ENCODE data around the gene HES7. TPM values are rescaled to one million over a fixed set of nuclear protein-coding genes. Genes with fewer than 3 reads are reported as not detected.

HES7 gene
- total and polyA plus RNA-seq, 9 donors, result 0.11 to 0.97 (median 0.74) TPM; not detected in 2

DNA sequence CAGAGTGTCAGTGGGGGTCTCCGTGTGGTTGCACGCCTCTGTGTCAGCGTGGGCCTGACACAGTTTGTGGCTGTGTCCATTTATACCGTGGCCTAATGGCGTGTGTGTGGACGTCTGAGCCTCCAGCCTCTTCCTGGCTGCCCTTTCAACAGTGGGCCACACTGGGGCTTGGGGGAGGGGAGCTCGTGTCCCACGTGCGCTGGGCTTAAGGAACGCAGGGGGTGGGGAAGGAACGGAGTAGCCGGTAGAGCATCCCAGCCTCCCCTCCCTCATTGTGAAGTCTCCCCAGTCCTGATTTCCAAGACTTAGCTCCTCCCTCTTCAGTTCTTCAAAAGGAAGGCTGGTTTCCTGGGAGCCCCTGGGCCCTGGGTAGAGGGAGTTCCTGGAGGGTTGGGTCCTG is 9.5 kb upstream of the HES7 start:
- Histone ChIP-seq H3K4me3 (no peak overlapping the region), H3K9me3 (no peaks in the 10 kb centered on the region), H3K27ac (no peak overlapping the region), H3K36me3 (no peaks in the 10 kb centered on the region), H3K27me3 (no peaks in the 10 kb centered on the region), H3K4me1 (ENCODE audit: insufficient read depth) (no peaks in the 10 kb centered on the region)
- intact Hi-C loops (cut with DNase I), result no loop called here
- TF ChIP-seq, protein P1, sequence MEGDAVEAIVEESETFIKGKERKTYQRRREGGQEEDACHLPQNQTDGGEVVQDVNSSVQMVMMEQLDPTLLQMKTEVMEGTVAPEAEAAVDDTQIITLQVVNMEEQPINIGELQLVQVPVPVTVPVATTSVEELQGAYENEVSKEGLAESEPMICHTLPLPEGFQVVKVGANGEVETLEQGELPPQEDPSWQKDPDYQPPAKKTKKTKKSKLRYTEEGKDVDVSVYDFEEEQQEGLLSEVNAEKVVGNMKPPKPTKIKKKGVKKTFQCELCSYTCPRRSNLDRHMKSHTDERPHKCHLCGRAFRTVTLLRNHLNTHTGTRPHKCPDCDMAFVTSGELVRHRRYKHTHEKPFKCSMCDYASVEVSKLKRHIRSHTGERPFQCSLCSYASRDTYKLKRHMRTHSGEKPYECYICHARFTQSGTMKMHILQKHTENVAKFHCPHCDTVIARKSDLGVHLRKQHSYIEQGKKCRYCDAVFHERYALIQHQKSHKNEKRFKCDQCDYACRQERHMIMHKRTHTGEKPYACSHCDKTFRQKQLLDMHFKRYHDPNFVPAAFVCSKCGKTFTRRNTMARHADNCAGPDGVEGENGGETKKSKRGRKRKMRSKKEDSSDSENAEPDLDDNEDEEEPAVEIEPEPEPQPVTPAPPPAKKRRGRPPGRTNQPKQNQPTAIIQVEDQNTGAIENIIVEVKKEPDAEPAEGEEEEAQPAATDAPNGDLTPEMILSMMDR (IDR thresholded peaks at IDR 0.05), result no peak
- TF ChIP-seq EP300 (IDR thresholded peaks at IDR 0.05) (no peak), POLR2A (IDR thresholded peaks at IDR 0.05) (no peak)
- WGBS, 3 donors, result 51 to 58% (median 55%) methylated on average over 12 of the region's 12 CpGs
- DNase-seq, result peak in 1 of 5 donors; percentile 11

DNA sequence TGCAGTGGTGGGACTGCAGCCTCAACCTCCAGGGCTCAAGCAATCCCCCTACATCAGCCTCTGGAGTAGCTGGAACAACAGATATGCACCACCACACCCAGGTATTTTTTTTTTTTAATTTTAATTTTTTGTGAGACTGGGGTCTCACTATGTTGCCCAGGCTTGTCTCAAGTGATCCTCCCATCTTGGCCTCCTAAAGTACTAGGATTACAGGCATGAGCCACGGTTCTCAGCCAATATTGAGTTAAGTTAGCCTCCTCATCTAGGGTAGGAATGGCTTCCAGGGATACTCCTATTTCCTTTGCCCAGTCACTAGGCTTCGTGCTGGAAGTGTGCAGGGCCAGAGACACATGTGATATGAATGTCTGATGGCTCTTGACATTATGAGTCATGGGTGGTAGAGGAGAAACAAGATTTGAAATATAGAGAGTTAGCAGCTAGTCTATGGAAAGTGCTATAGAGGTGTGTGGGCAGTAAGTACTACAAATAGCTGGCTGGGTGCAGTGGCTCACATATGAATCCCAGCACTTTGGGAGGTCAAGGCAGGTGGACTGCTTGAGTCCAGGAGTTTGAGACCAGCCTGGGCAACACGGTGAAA is 8.0 kb upstream of the HES7 start:
- no peak for DNase-seq
- WGBS, 3 donors, result 62 to 71% (median 63%) methylated on average over 3 of the region's 3 CpGs

DNA sequence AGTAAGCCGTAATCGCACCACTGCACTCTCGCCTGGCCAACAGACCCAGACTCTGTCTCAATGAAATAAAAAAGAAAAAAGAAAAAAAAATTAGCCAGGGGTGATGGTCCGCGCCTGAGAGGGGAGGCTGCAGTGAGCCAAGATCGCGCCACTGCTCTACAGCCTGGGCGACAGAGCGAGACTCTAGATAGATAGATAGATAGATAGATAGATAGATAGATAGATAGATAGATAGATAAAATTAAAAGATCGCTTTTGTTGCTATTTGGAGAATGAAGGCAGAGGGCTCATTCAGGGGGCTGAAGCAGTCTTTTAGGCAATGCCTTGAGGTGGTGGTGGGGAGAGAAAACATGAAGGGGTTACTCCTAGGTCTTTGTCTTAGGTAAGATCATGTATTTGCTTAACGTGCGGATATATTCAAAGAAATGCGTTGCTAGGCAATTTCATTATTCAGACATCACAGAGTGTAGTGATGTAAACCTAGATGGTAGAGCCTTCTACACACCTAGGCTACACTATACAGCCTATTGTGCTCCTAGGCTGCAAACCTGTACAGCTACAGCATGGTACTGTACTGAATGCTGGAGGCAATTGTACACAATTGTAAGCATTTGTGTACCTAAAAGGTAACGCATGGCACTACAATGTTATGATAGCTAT is 4.3 kb upstream of the HES7 start:
- no peak for DNase-seq
- intact Hi-C loops (cut with DNase I), result loop anchor here in 2 of 4 donors (2.0 to 10.0 kb wide), 2 partner anchors 13 to 97 kb away; no protein-coding TSS in a partner anchor
- Histone ChIP-seq H3K27ac (no peak overlapping the region), H3K27me3 (no peaks in the 10 kb centered on the region), H3K9me3 (no peaks in the 10 kb centered on the region), H3K36me3 (no peaks in the 10 kb centered on the region), H3K4me1 (ENCODE audit: insufficient read depth) (peaks cover 10% of the 10 kb centered on the region), H3K4me3 (no peak overlapping the region)
- TF ChIP-seq, protein P1 (IDR thresholded peaks at IDR 0.05), result no peak
- TF ChIP-seq EP300 (IDR thresholded peaks at IDR 0.05) (no peak), POLR2A (IDR thresholded peaks at IDR 0.05) (no peak)
- WGBS, 3 donors, result 68 to 83% (median 77%) methylated on average over 14 of the region's 14 CpGs

More for the DNA sequence above, 8.0 kb upstream of the HES7 start:
- H3K9me3 ChIP-seq, result no peaks in the 10 kb centered on the region
- intact Hi-C loops (cut with DNase I), result no loop called here
- H3K27me3 ChIP-seq, result no peaks in the 10 kb centered on the region
- H3K4me1 ChIP-seq (ENCODE audit: insufficient read depth), result no peaks in the 10 kb centered on the region
- no peaks in the 10 kb centered on the region for H3K36me3 ChIP-seq
- H3K27ac ChIP-seq, result no peak overlapping the region
- TF ChIP-seq, protein P1 (IDR thresholded peaks at IDR 0.05), result no peak
- TF ChIP-seq POLR2A (IDR thresholded peaks at IDR 0.05), result no peak
- no peak overlapping the region for H3K4me3 ChIP-seq

DNA sequence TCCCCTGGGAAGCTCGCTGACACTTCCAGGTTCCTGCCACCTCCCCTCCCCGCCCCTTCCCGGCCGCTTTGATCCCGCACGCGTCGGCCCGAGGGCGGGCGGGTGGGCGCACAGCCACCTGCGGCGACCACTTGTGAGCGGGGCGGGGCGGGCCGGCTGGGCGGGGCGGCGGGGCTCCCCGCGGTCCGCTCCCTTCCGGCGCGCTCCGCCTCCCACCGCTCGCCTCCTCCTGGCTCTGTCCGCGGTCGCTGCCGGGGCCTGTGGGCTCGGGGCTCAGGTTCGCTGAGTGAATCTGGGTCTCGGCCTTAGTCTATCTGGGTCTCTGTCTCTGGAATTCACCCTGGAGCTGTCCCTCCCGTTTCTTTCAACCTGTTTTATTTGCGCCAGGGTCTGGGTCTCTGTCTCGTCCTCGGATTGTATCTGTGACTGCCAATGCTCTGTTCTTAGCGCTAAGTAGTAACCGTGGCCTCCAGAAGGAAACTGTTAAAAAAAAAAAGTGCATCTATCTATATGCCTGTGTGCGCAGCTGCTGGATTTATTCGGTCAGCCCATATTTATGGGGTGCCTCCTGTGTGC is 2.7 kb upstream of the HES7 start:
- H3K4me3 ChIP-seq, result peak overlapping the region; percentile 46
- peaks cover 11% of the 10 kb centered on the region for H3K4me1 ChIP-seq (ENCODE audit: insufficient read depth)
- peak; percentile 50 to 69 (median 56) for DNase-seq
- no peaks in the 10 kb centered on the region for H3K9me3 ChIP-seq
- intact Hi-C loops (cut with DNase I), result loop anchor here in 2 of 4 donors (1.0 to 10.0 kb wide), 3 partner anchors 47 to 98 kb away; no protein-coding TSS in a partner anchor
- WGBS, 3 donors, result 0% methylated on average over 18 to 44 of the region's 45 CpGs
- H3K27me3 ChIP-seq, result no peaks in the 10 kb centered on the region
- peak overlapping the region; percentile 35 to 40 for H3K27ac ChIP-seq
- H3K36me3 ChIP-seq, result no peaks in the 10 kb centered on the region
- TF ChIP-seq, protein P1 (IDR thresholded peaks at IDR 0.05), result no peak

Data from ovary (tissue), 9 donors.